Thoracic aorta (tissue), 2 donors: Measurements from ENCODE around the gene JUN. TPM values are rescaled to one million over a fixed set of nuclear protein-coding genes. Genes with fewer than 3 reads are reported as not detected.
A peak's percentile ranks its signal among the peaks of the same experiment; 100 is the strongest.

Source experiments
- ATAC-seq: fragments of 150-250 bp; one replicate; pipeline ENCODE4 v1.8.0; 2017; ENCODE audit warnings: low read depth; ENCODE audit not compliant: insufficient number of reproducible peaks, low FRiP score
- DNase-seq: peaks from one replicate; pipeline ENCODE4 v3.0.0-alpha.2; 2020; ENCODE audit warnings: low spot score
- H3K27ac ChIP-seq, 2 donors: fragments of 200-600 bp; sonication (generic); 1 replicate in 1 of 2; 2 replicates in 1 of 2; pipeline ENCODE4 v1.5.1; 2016; ENCODE audit warnings: mild to moderate bottlenecking in 2 of 2, moderate library complexity in 2 of 2
- H3K27me3 ChIP-seq: fragments of 200-600 bp; sonication (generic); replicated peaks from 2 replicates; pipeline ENCODE4 v1.6.0; 2016; ENCODE audit warnings: mild to moderate bottlenecking; ENCODE audit not compliant: insufficient read depth
- H3K36me3 ChIP-seq: fragments of 200-600 bp; sonication (generic); one replicate; pipeline ENCODE4 v1.5.1; 2016
- H3K4me1 ChIP-seq, 2 donors: fragments of 200-600 bp; sonication (generic); 1 replicate in 1 of 2; 2 replicates in 1 of 2; pipeline versions ENCODE4 v1.5.1 to v1.6.0; 2016; ENCODE audit warnings: low read depth in 2 of 2, mild to moderate bottlenecking in 1 of 2; ENCODE audit not compliant: control insufficient read depth in 1 of 2
- H3K4me3 ChIP-seq: fragments of 200-600 bp; sonication (generic); 2 replicates; pipeline ENCODE4 v1.5.1; 2016; ENCODE audit warnings: mild to moderate bottlenecking
- H3K9me3 ChIP-seq: fragments of 200-600 bp; sonication (generic); 2 replicates; pipeline ENCODE4 v1.5.1; 2016
- CTCF ChIP-seq: fragments of 200-600 bp; sonication (generic); IDR thresholded peaks from one replicate; pipeline ENCODE4 v1.5.1; 2019; ENCODE audit warnings: antibody characterized with exemption
- total RNA-seq, 2 donors: library from RNA; depleted of rRNA; stranded (reverse); fragments of >200 nt; gene quantifications; one replicate each; pipeline versions ENCODE4 v1.1.0 to v1.2.3, GENCODE V29; 2016

Gene JUN
- total RNA-seq, 2 donors from 2014 or later: 132 to 396 TPM

GRCh38 chr1:58816747-58817221 lies 32.9 kb upstream of the JUN start:
- H3K9me3 ChIP-seq: no peaks in the 10 kb centered on the region
- peak overlapping the region; percentile 97 for H3K4me3 ChIP-seq
- no peaks in the 10 kb centered on the region for H3K27me3 ChIP-seq
- ATAC-seq (no peak), DNase-seq (no peak)
- peak overlapping the region; percentile 94 to 99 for H3K27ac ChIP-seq
- TF ChIP-seq CTCF: no peak
- peaks cover 20 to 27% of the 10 kb centered on the region in 2 donors for H3K4me1 ChIP-seq
- H3K36me3 ChIP-seq: no peaks in the 10 kb centered on the region

GRCh38 chr1:58816072-58816746 lies 32.4 kb upstream of the JUN start:
- TF ChIP-seq CTCF: no peak
- peak; percentile 59 for DNase-seq
- Histone ChIP-seq H3K36me3 (no peaks in the 10 kb centered on the region), H3K27me3 (no peaks in the 10 kb centered on the region), H3K4me1 (peaks cover 20 to 27% of the 10 kb centered on the region in 2 donors), H3K4me3 (peak overlapping the region; percentile 97), H3K27ac (peak overlapping the region; percentile 94 to 99), H3K9me3 (no peaks in the 10 kb centered on the region)
- peak; percentile 61 for ATAC-seq

GRCh38 chr1:58815686-58816071 lies 31.8 kb upstream of the JUN start:
- H3K4me1 ChIP-seq: peaks cover 20 to 27% of the 10 kb centered on the region in 2 donors
- no peaks in the 10 kb centered on the region for H3K27me3 ChIP-seq
- DNase-seq: no peak
- no peaks in the 10 kb centered on the region for H3K36me3 ChIP-seq
- H3K4me3 ChIP-seq: peak overlapping the region; percentile 97
- peak overlapping the region; percentile 94 to 99 for H3K27ac ChIP-seq
- peak; percentile 5 for ATAC-seq
- TF ChIP-seq CTCF: no peak
- H3K9me3 ChIP-seq: no peaks in the 10 kb centered on the region

- Histone ChIP-seq H3K27me3 (no peaks in the 10 kb centered on the region), H3K4me1 (peaks cover 20 to 26% of the 10 kb centered on the region in 2 donors), H3K36me3 (no peaks in the 10 kb centered on the region), H3K9me3 (no peaks in the 10 kb centered on the region), H3K27ac (peak overlapping the region; percentile 94 to 99), H3K4me3 (peak overlapping the region; percentile 97)
- ATAC-seq (peak; percentile 54), DNase-seq (peak; percentile 73)
- TF ChIP-seq CTCF: no peak
Observed at GRCh38 chr1:58815069-58815685, 31.3 kb upstream of the JUN start.

GRCh38 chr1:58814251-58815068 lies 30.6 kb upstream of the JUN start:
- ATAC-seq (no peak), DNase-seq (no peak)
- H3K27me3 ChIP-seq: no peaks in the 10 kb centered on the region
- H3K4me3 ChIP-seq: peak overlapping the region; percentile 97
- H3K9me3 ChIP-seq: no peaks in the 10 kb centered on the region
- peak overlapping the region; percentile 94 to 99 for H3K27ac ChIP-seq
- no peaks in the 10 kb centered on the region for H3K36me3 ChIP-seq
- no peak for TF ChIP-seq CTCF
- peaks cover 15 to 25% of the 10 kb centered on the region in 2 donors for H3K4me1 ChIP-seq
